Activated CD8-positive, alpha-beta T cell treated with anti-CD3 and anti-CD28 coated beads, Interleukin-2, amount 10 ng/mL, durations not matched to agents 7 days and 5 days (primary cell): Measurements from ENCODE around the gene ZGPAT. TPM values are rescaled to one million over a fixed set of nuclear protein-coding genes. Genes with fewer than 3 reads are reported as not detected.
"Not testable (repeated sequence)": the region's sequence is repeated elsewhere in the genome, so short reads cannot be mapped to it uniquely, and the experiment has no call there.

Experiments used
- ATAC-seq: fragments of 150-1000 bp; cut with Tn5 transposase; one replicate; pipeline ENCODE4 v1.10.0; 2021; ENCODE audit warnings: moderate library complexity
- CTCF ChIA-PET: fragments of 350-600 bp; sonication (Branson Sonifier 250); formaldehyde crosslinking; loops from one replicate; lab custom pipeline; 2021; ENCODE audit warnings: antibody characterized with exemption; lab: Charles Lee
- POLR2A ChIA-PET: fragments of 350-600 bp; sonication (Branson Sonifier 250); formaldehyde crosslinking; loops from one replicate; lab custom pipeline; 2021; ENCODE audit warnings: antibody characterized with exemption; lab: Charles Lee
- DNase-seq: peaks from one replicate; pipeline ENCODE4 v3.0.0-alpha.2; 2020
- H3K27ac Mint-ChIP-seq: one replicate; pipeline ENCODE4 v1.8.0; 2021; ENCODE audit warnings: mild to moderate bottlenecking, mixed read lengths
- H3K27me3 Mint-ChIP-seq: one replicate; pipeline ENCODE4 v1.8.0; 2021; ENCODE audit warnings: low read depth, mixed read lengths
- H3K36me3 Mint-ChIP-seq: one replicate; pipeline ENCODE4 v1.8.0; 2021; ENCODE audit warnings: low read depth, mixed read lengths
- H3K4me1 Mint-ChIP-seq: one replicate; pipeline ENCODE4 v1.8.0; 2021; ENCODE audit warnings: low read depth, mixed read lengths
- H3K4me3 Mint-ChIP-seq: one replicate; pipeline ENCODE4 v1.8.0; 2021; ENCODE audit warnings: mild to moderate bottlenecking, mixed read lengths
- H3K9me3 Mint-ChIP-seq: one replicate; pipeline ENCODE4 v1.8.0; 2022; ENCODE audit warnings: mixed read lengths; ENCODE audit not compliant: insufficient read depth
- total RNA-seq, 2 experiments: library from RNA; stranded (reverse); gene quantifications; one replicate each; pipeline ENCODE4 v1.2.3, GENCODE V29; 2021

ZGPAT gene
- total RNA-seq, 2 experiments from 2014 or later: 38.6 to 43.5 TPM

- no peak overlapping the region for H3K27ac Mint-ChIP-seq
- POLR2A ChIA-PET: interaction anchor here (0.6 kb wide), 2 partner anchors 288 to 296 kb away, joined by 3 read pairs; partner anchors contain the start of gene TCEA2
- CTCF ChIA-PET: interaction anchor here (0.8 to 2.3 kb wide), 9 partner anchors 8 to 90 kb away, joined by 3 to 6 read pairs (median 4); partner anchors contain the start of gene TPD52L2
- no peak for ATAC-seq
- H3K4me3 Mint-ChIP-seq: no peak overlapping the region
- no peaks in the 10 kb centered on the region for H3K9me3 Mint-ChIP-seq
- no peaks in the 10 kb centered on the region for H3K27me3 Mint-ChIP-seq
- no peaks in the 10 kb centered on the region for H3K36me3 Mint-ChIP-seq
- DNase-seq: peak; percentile 47
- no peaks in the 10 kb centered on the region for H3K4me1 Mint-ChIP-seq
Observed at GRCh38 chr20:63775096-63775978, 67.5 kb downstream of the ZGPAT start.

DNA sequence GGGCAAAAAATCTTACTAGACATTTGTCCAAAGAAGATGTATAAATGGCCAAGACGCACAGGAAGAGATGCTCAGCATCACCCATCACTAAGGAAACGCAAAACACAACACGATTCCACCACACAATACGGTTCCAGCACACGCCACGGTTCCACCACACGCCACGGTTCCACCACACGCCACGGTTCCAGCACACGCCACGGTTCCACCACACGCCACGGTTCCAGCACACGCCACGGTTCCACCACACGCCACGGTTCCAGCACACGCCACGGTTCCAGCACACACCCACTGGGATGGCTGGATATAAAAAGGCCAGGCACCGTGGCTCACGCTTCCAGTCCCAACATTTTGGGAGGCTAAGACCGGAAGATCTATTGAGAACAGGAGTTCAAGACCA, 69.0 kb downstream of the ZGPAT start:
- POLR2A ChIA-PET, H3K4me1 Mint-ChIP-seq, ATAC-seq, H3K9me3 Mint-ChIP-seq, H3K4me3 Mint-ChIP-seq, H3K27me3 Mint-ChIP-seq, H3K36me3 Mint-ChIP-seq, H3K27ac Mint-ChIP-seq, DNase-seq: not testable (repeated sequence)
- CTCF ChIA-PET: interaction anchor here (1.6 kb wide), 1 partner anchor 10 kb away, joined by 4 read pairs; no protein-coding TSS in a partner anchor

GRCh38 chr20:63777614-63778013, 69.8 kb downstream of the ZGPAT start:
- no peaks in the 10 kb centered on the region for H3K27me3 Mint-ChIP-seq
- no peak overlapping the region for H3K4me3 Mint-ChIP-seq
- CTCF ChIA-PET: interaction anchor here (1.6 kb wide), 1 partner anchor 9 kb away, joined by 4 read pairs; no protein-coding TSS in a partner anchor
- peaks cover 15% of the 10 kb centered on the region for H3K4me1 Mint-ChIP-seq
- POLR2A ChIA-PET: no interaction called here
- ATAC-seq (no peak), DNase-seq (no peak)
- H3K9me3 Mint-ChIP-seq: no peaks in the 10 kb centered on the region
- no peak overlapping the region for H3K27ac Mint-ChIP-seq
- no peaks in the 10 kb centered on the region for H3K36me3 Mint-ChIP-seq

GRCh38 chr20:63778034-63778752, 70.4 kb downstream of the ZGPAT start:
- POLR2A ChIA-PET: no interaction called here
- Mint-ChIP-seq H3K27ac (no peak overlapping the region), H3K36me3 (no peaks in the 10 kb centered on the region)

GRCh38 chr20:63778857-63779256, 71.0 kb downstream of the ZGPAT start:
- POLR2A ChIA-PET: no interaction called here
- H3K4me3 Mint-ChIP-seq: no peak overlapping the region
- CTCF ChIA-PET: no interaction called here
- DNase-seq (no peak), ATAC-seq (no peak)
- H3K9me3 Mint-ChIP-seq: no peaks in the 10 kb centered on the region
- H3K4me1 Mint-ChIP-seq: peaks cover 16% of the 10 kb centered on the region
- no peaks in the 10 kb centered on the region for H3K27me3 Mint-ChIP-seq
- H3K36me3 Mint-ChIP-seq: no peaks in the 10 kb centered on the region
- no peak overlapping the region for H3K27ac Mint-ChIP-seq

More at GRCh38 chr20:63778034-63778752, 70.4 kb downstream of the ZGPAT start:
- ATAC-seq: no peak
- no peak overlapping the region for H3K4me3 Mint-ChIP-seq
- H3K27me3 Mint-ChIP-seq: no peaks in the 10 kb centered on the region
- H3K4me1 Mint-ChIP-seq: peaks cover 16% of the 10 kb centered on the region
- no peak for DNase-seq
- no peaks in the 10 kb centered on the region for H3K9me3 Mint-ChIP-seq
- CTCF ChIA-PET: interaction anchor here (1.6 kb wide), 1 partner anchor 8 kb away, joined by 4 read pairs; no protein-coding TSS in a partner anchor

DNA sequence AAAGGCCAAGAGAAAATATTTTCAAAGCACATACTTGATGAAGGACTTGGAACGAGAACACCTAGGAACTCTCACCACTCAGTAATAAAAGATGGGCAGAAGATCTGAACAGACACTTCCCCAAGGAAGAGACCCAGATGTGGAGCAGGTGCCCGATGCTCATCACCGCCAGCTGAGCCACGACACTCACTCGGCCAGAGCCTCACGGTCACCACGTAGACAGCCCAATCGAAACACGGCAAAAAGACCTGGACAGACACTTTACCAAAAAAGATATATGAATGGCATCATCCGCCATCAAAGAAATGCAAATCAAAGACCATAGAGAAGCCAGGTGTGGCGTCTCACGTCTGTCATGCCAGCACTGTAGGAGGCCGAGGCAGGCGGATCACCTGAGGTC, 73.3 kb downstream of the ZGPAT start:
- CTCF ChIA-PET: no interaction called here
- peaks cover 19% of the 10 kb centered on the region for H3K4me1 Mint-ChIP-seq

DNA sequence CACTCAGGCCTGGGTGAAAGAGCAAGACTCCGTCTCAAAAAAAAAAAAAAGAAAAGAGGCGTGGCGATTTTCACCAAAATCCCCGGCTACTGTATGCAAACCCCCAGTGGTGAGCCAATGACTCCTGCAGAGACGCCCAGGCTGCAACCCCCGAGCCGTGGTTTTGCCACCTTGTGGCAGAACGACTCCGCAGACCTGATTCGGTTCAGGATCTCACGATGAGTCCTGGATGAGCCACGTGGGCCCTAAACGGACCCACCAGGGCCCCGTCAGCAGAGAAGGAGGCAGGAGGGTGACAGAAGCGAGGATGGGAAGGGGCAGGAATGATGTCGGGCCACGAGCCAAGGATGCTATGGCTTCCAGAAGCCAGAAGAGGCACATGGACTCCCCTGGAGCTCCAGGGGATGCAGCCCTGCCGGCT, 74.2 kb downstream of the ZGPAT start:
- Mint-ChIP-seq H3K4me1 (peaks cover 22% of the 10 kb centered on the region), H3K36me3 (no peaks in the 10 kb centered on the region), H3K9me3 (no peaks in the 10 kb centered on the region), H3K27me3 (no peaks in the 10 kb centered on the region), H3K27ac (no peak overlapping the region), H3K4me3 (no peak overlapping the region)
- ChIA-PET POLR2A (interaction anchor here (0.6 kb wide), 1 partner anchor 245 kb away, joined by 3 read pairs; the partner anchor contains the start of gene PTK6), CTCF (no interaction called here)
- DNase-seq (peak; percentile 65), ATAC-seq (peak; percentile 85)

More for the DNA sequence above, 73.3 kb downstream of the ZGPAT start:
- POLR2A ChIA-PET: no interaction called here
- Mint-ChIP-seq H3K27ac (no peak overlapping the region), H3K27me3 (no peaks in the 10 kb centered on the region), H3K4me3 (no peak overlapping the region), H3K36me3 (no peaks in the 10 kb centered on the region), H3K9me3 (no peaks in the 10 kb centered on the region)
- DNase-seq (no peak), ATAC-seq (no peak)

DNA sequence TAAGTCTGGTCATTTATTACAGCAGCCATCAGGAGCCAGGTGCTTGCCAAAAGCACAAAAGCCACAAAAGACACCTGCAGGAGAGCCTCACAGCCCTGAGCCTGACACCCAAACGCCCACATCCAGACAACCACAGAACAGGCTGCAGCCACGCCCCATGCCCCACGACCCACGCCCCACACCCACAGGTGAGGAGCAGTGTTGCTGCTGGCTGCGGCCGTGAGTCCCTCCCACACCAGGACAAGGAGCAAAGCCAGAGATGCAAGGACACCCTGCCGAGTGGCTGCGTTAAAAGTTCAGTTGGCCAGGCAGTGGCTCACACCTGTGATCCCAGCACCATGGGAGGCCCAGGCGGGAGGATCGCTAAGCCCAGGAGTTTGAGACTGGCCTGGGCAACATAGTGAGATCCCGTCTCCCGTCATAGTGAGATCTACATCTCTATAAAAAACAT, 74.7 kb downstream of the ZGPAT start:
- H3K4me3 Mint-ChIP-seq: no peak overlapping the region
- no peak for DNase-seq
- no peaks in the 10 kb centered on the region for H3K9me3 Mint-ChIP-seq
- peaks cover 22% of the 10 kb centered on the region for H3K4me1 Mint-ChIP-seq
- H3K27me3 Mint-ChIP-seq: no peaks in the 10 kb centered on the region
- CTCF ChIA-PET: no interaction called here
- no peak overlapping the region for H3K27ac Mint-ChIP-seq
- POLR2A ChIA-PET: no interaction called here
- ATAC-seq: no peak
- no peaks in the 10 kb centered on the region for H3K36me3 Mint-ChIP-seq

DNA sequence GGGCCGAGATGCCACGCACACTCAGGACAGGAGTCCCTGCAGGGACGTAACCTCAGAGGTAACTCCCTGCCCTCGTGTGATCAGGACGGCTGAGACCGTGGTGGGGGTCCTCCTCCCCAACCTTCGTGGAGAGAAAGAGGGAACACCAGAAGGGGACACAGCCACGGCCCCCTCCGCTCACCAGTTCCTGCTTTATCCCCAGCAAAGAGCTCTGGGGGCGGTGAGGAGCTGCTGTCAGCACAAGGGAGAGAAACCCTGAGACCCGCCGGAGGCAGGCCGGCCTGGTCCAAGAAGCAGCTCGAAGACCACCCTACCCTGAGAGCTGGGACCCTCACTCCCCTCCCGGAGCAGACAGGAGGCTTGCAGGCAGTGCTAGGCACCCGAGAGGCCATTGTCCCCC, 76.1 kb downstream of the ZGPAT start:
- CTCF ChIA-PET: interaction anchor here (1.1 to 2.2 kb wide), 4 partner anchors 8 to 246 kb away, joined by 4 to 6 read pairs (median 6); partner anchors contain the start of genes ARFRP1, PTK6 and ZGPAT
- no peak overlapping the region for H3K4me3 Mint-ChIP-seq
- POLR2A ChIA-PET: no interaction called here
- ATAC-seq: no peak
- no peak overlapping the region for H3K27ac Mint-ChIP-seq
- H3K36me3 Mint-ChIP-seq: no peaks in the 10 kb centered on the region
- no peaks in the 10 kb centered on the region for H3K9me3 Mint-ChIP-seq
- no peak for DNase-seq
- H3K27me3 Mint-ChIP-seq: no peaks in the 10 kb centered on the region
- H3K4me1 Mint-ChIP-seq: peaks cover 22% of the 10 kb centered on the region

GRCh38 chr20:63785691-63786131, 77.9 kb downstream of the ZGPAT start:
- H3K4me3 Mint-ChIP-seq: no peak overlapping the region
- CTCF ChIA-PET: interaction anchor here (0.7 to 2.9 kb wide), 26 partner anchors 8 to 335 kb away, joined by 3 to 17 read pairs (median 4); partner anchors contain the start of genes ARFRP1, HELZ2, PRPF6 and PTK6
- no peaks in the 10 kb centered on the region for H3K27me3 Mint-ChIP-seq
- H3K36me3 Mint-ChIP-seq: no peaks in the 10 kb centered on the region
- ATAC-seq (no peak), DNase-seq (no peak)
- H3K4me1 Mint-ChIP-seq: peaks cover 22% of the 10 kb centered on the region
- H3K27ac Mint-ChIP-seq: no peak overlapping the region
- POLR2A ChIA-PET: no interaction called here
- no peaks in the 10 kb centered on the region for H3K9me3 Mint-ChIP-seq
